Caco-2 (cell line): ENCODE results near the gene TENM4. TPM values are rescaled to one million over a fixed set of nuclear protein-coding genes. Genes with fewer than 3 reads are reported as not detected.

Experiments used
- BruUV-seq: library from RNA; stranded (reverse); fragments of 400-500 nt; replicated peaks from 2 replicates; lab custom pipeline; 2021; lab: Mats Ljungman, UMichigan
- CTCF ChIA-PET: fragments of 300-600 bp; sonication (Branson Sonifier 250); formaldehyde crosslinking; loops from one replicate; lab custom pipeline; 2022; ENCODE audit warnings: antibody characterized with exemption; lab: Charles Lee
- POLR2A ChIA-PET: fragments of 300-600 bp; sonication (Branson Sonifier 250); formaldehyde crosslinking; loops from one replicate; lab custom pipeline; 2022; ENCODE audit warnings: antibody characterized with exemption; lab: Charles Lee
- DNase-seq, 2 experiments: peaks; one replicate each; pipeline versions ENCODE4 v3.0.0 to v3.0.0-alpha.2; 2020 to 2022
- H3K27me3 ChIP-seq: replicated peaks from 2 replicates; pipeline ENCODE4 v1.6.0; 2011; ENCODE audit warnings: low read length; ENCODE audit not compliant: control insufficient read depth, insufficient read depth
- H3K36me3 ChIP-seq: 2 replicates; pipeline ENCODE4 v1.5.1; 2011; ENCODE audit warnings: low read length; ENCODE audit not compliant: control insufficient read depth, insufficient read depth
- H3K4me1 ChIP-seq: fragments of 250-450 bp; sonication (Bioruptor Pico); 2 replicates; pipeline ENCODE4 v1.5.1; 2020; ENCODE audit warnings: mild to moderate bottlenecking
- H3K4me3 ChIP-seq: 2 replicates; pipeline ENCODE4 v1.5.1; 2011; ENCODE audit warnings: low read depth, mild to moderate bottlenecking, control low read depth, low read length
- H3K9me3 ChIP-seq: fragments of 250-450 bp; sonication (Bioruptor Pico); 2 replicates; pipeline ENCODE4 v1.5.1; 2020; ENCODE audit warnings: mild to moderate bottlenecking, moderate library complexity
- H3K27ac Mint-ChIP-seq: one replicate; pipeline ENCODE4 v1.8.0; 2022; ENCODE audit warnings: mixed read lengths; ENCODE audit not compliant: unreplicated experiment
- H3K27me3 Mint-ChIP-seq: one replicate; pipeline ENCODE4 v1.8.0; 2022; ENCODE audit warnings: mixed read lengths; ENCODE audit not compliant: insufficient read depth, unreplicated experiment
- H3K36me3 Mint-ChIP-seq: one replicate; pipeline ENCODE4 v1.8.0; 2022; ENCODE audit warnings: mild to moderate bottlenecking, mixed read lengths; ENCODE audit not compliant: insufficient read depth, unreplicated experiment
- H3K4me1 Mint-ChIP-seq: one replicate; pipeline ENCODE4 v1.8.0; 2022; ENCODE audit warnings: low read depth, mixed read lengths; ENCODE audit not compliant: unreplicated experiment
- H3K4me3 Mint-ChIP-seq: one replicate; pipeline ENCODE4 v1.8.0; 2022; ENCODE audit warnings: mild to moderate bottlenecking, moderate library complexity, mixed read lengths; ENCODE audit not compliant: unreplicated experiment
- H3K9me3 Mint-ChIP-seq: one replicate; pipeline ENCODE4 v1.8.0; 2022; ENCODE audit warnings: mixed read lengths; ENCODE audit not compliant: unreplicated experiment
- intact Hi-C: fragments of 100-400 bp; cut with micrococcal nuclease; formaldehyde crosslinking; loops from one replicate; pipeline ENCODE4 v1.10.0; 2022; ENCODE audit not compliant: unreplicated experiment
- total RNA-seq: library from RNA; stranded (reverse); gene quantifications from 2 replicates; pipeline ENCODE4 v1.2.3, GENCODE V29; 2022
- TF ChIP-seq, protein P1 (sequence below), 2 experiments: fragments of 200-600 bp in 1 of 2; IDR thresholded peaks; 1 replicate in 1 of 2; 2 replicates in 1 of 2; pipeline versions ENCODE4 v1.5.1 to v1.8.0; 2011 to 2022; ENCODE audit warnings: antibody characterized with exemption in 1 of 2, control low read depth in 1 of 2, inconsistent platforms in 1 of 2, low read depth in 1 of 2, low read length in 1 of 2, mild to moderate bottlenecking in 1 of 2, moderate library complexity in 1 of 2; ENCODE audit not compliant: insufficient read depth in 1 of 2, severe bottlenecking in 1 of 2, unreplicated experiment in 1 of 2

The TENM4 gene
- total RNA-seq, 1 experiment from 2014 or later = 1.1 TPM

- Mint-ChIP-seq H3K4me3 (no peak overlapping the region), H3K27ac (no peak overlapping the region), H3K36me3 (no peaks in the 10 kb centered on the region), H3K4me1 (peaks cover 6% of the 10 kb centered on the region), H3K27me3 (peaks cover 20% of the 10 kb centered on the region), H3K9me3 (no peaks in the 10 kb centered on the region)
- ChIA-PET POLR2A (no interaction called here), CTCF (interaction anchor here (1.2 to 1.9 kb wide), 2 partner anchors 220 to 267 kb away, joined by 4 to 5 read pairs; no protein-coding TSS in a partner anchor)
- intact Hi-C loops = loop anchor here (1.0 kb wide), 2 partner anchors 129 to 268 kb away; no protein-coding TSS in a partner anchor
- DNase-seq = no peak
- no peaks in the 10 kb centered on the region; the same call in 1 of the 2 replicates for H3K27me3 ChIP-seq
- no peaks in the 10 kb centered on the region for H3K4me1 ChIP-seq
- no TSS peak for BruUV-seq
- no peaks in the 10 kb centered on the region for H3K9me3 ChIP-seq
- TF ChIP-seq, protein P1, sequence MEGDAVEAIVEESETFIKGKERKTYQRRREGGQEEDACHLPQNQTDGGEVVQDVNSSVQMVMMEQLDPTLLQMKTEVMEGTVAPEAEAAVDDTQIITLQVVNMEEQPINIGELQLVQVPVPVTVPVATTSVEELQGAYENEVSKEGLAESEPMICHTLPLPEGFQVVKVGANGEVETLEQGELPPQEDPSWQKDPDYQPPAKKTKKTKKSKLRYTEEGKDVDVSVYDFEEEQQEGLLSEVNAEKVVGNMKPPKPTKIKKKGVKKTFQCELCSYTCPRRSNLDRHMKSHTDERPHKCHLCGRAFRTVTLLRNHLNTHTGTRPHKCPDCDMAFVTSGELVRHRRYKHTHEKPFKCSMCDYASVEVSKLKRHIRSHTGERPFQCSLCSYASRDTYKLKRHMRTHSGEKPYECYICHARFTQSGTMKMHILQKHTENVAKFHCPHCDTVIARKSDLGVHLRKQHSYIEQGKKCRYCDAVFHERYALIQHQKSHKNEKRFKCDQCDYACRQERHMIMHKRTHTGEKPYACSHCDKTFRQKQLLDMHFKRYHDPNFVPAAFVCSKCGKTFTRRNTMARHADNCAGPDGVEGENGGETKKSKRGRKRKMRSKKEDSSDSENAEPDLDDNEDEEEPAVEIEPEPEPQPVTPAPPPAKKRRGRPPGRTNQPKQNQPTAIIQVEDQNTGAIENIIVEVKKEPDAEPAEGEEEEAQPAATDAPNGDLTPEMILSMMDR (IDR thresholded peaks at IDR 0.05; ENCODE audit: insufficient read depth in 1 of 2, low read depth in 1 of 2, low read length in 1 of 2, severe bottlenecking in 1 of 2, unreplicated experiment in 1 of 2) = peak in 1 of 2 experiments; percentile 22
- no peak overlapping the region for H3K4me3 ChIP-seq
- no peaks in the 10 kb centered on the region for H3K36me3 ChIP-seq
Measured at GRCh38 chr11:78832226-78832947, 608.4 kb downstream of the TENM4 start.

GRCh38 chr11:78831571-78831970 is 609.3 kb downstream of the TENM4 start:
- ChIA-PET POLR2A (no interaction called here), CTCF (interaction anchor here (1.2 to 1.9 kb wide), 2 partner anchors 221 to 268 kb away, joined by 4 to 5 read pairs; no protein-coding TSS in a partner anchor)
- BruUV-seq = no TSS peak
- TF ChIP-seq, protein P1 (IDR thresholded peaks at IDR 0.05; ENCODE audit: insufficient read depth in 1 of 2, low read depth in 1 of 2, low read length in 1 of 2, severe bottlenecking in 1 of 2, unreplicated experiment in 1 of 2) = no peak
- Mint-ChIP-seq H3K27me3 (peaks cover 20% of the 10 kb centered on the region), H3K4me3 (no peak overlapping the region), H3K9me3 (no peaks in the 10 kb centered on the region), H3K4me1 (peaks cover 6% of the 10 kb centered on the region), H3K27ac (no peak overlapping the region), H3K36me3 (no peaks in the 10 kb centered on the region)
- H3K36me3 ChIP-seq = no peaks in the 10 kb centered on the region
- H3K4me1 ChIP-seq = no peaks in the 10 kb centered on the region
- DNase-seq = no peak
- no peak overlapping the region for H3K4me3 ChIP-seq
- no peaks in the 10 kb centered on the region for H3K9me3 ChIP-seq
- intact Hi-C loops = no loop called here
- H3K27me3 ChIP-seq = no peaks in the 10 kb centered on the region; the same call in 1 of the 2 replicates

- CTCF ChIA-PET = no interaction called here
- Mint-ChIP-seq H3K4me1 (peaks cover under 1% of the 10 kb centered on the region), H3K27me3 (peaks cover 17% of the 10 kb centered on the region), H3K4me3 (no peak overlapping the region), H3K9me3 (no peaks in the 10 kb centered on the region), H3K36me3 (no peaks in the 10 kb centered on the region), H3K27ac (no peak overlapping the region)
- H3K4me1 ChIP-seq = no peaks in the 10 kb centered on the region
- TF ChIP-seq, protein P1 (IDR thresholded peaks at IDR 0.05; ENCODE audit: insufficient read depth in 1 of 2, low read depth in 1 of 2, low read length in 1 of 2, severe bottlenecking in 1 of 2, unreplicated experiment in 1 of 2) = no peak
- no TSS peak for BruUV-seq
- H3K27me3 ChIP-seq = no peaks in the 10 kb centered on the region; the same call in 1 of the 2 replicates
- H3K36me3 ChIP-seq = no peaks in the 10 kb centered on the region
- no peak overlapping the region for H3K4me3 ChIP-seq
- DNase-seq = no peak
- POLR2A ChIA-PET = no interaction called here
- no peaks in the 10 kb centered on the region for H3K9me3 ChIP-seq
- intact Hi-C loops = no loop called here
Measured at GRCh38 chr11:78830277-78830819, 610.5 kb downstream of the TENM4 start.
